ENCODE results near the gene GSG1. TPM values are rescaled to one million over a fixed set of nuclear protein-coding genes. Genes with fewer than 3 reads are reported as not detected.

The GSG1 gene
- total RNA-seq, 1 experiment from 2014 or later = 0.28 TPM

- TF ChIP-seq, protein P1, sequence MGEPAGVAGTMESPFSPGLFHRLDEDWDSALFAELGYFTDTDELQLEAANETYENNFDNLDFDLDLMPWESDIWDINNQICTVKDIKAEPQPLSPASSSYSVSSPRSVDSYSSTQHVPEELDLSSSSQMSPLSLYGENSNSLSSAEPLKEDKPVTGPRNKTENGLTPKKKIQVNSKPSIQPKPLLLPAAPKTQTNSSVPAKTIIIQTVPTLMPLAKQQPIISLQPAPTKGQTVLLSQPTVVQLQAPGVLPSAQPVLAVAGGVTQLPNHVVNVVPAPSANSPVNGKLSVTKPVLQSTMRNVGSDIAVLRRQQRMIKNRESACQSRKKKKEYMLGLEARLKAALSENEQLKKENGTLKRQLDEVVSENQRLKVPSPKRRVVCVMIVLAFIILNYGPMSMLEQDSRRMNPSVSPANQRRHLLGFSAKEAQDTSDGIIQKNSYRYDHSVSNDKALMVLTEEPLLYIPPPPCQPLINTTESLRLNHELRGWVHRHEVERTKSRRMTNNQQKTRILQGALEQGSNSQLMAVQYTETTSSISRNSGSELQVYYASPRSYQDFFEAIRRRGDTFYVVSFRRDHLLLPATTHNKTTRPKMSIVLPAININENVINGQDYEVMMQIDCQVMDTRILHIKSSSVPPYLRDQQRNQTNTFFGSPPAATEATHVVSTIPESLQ (CRISPR knock-in tag; IDR thresholded peaks at IDR 0.05) = no peak
- no peak for TF ChIP-seq RELA (CRISPR knock-in tag; IDR thresholded peaks at IDR 0.05; ENCODE audit: borderline replicate concordance)
- no peak for TF ChIP-seq GTF2I (CRISPR knock-in tag; conservative IDR thresholded peaks at IDR 0.05)
- TF ChIP-seq, protein P2, sequence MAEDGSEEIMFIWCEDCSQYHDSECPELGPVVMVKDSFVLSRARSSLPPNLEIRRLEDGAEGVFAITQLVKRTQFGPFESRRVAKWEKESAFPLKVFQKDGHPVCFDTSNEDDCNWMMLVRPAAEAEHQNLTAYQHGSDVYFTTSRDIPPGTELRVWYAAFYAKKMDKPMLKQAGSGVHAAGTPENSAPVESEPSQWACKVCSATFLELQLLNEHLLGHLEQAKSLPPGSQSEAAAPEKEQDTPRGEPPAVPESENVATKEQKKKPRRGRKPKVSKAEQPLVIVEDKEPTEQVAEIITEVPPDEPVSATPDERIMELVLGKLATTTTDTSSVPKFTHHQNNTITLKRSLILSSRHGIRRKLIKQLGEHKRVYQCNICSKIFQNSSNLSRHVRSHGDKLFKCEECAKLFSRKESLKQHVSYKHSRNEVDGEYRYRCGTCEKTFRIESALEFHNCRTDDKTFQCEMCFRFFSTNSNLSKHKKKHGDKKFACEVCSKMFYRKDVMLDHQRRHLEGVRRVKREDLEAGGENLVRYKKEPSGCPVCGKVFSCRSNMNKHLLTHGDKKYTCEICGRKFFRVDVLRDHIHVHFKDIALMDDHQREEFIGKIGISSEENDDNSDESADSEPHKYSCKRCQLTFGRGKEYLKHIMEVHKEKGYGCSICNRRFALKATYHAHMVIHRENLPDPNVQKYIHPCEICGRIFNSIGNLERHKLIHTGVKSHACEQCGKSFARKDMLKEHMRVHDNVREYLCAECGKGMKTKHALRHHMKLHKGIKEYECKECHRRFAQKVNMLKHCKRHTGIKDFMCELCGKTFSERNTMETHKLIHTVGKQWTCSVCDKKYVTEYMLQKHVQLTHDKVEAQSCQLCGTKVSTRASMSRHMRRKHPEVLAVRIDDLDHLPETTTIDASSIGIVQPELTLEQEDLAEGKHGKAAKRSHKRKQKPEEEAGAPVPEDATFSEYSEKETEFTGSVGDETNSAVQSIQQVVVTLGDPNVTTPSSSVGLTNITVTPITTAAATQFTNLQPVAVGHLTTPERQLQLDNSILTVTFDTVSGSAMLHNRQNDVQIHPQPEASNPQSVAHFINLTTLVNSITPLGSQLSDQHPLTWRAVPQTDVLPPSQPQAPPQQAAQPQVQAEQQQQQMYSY (CRISPR knock-in tag; IDR thresholded peaks at IDR 0.05) = no peak
- no peak for TF ChIP-seq NR1H2 (CRISPR knock-in tag; IDR thresholded peaks at IDR 0.05)
- TF ChIP-seq, protein P3, sequence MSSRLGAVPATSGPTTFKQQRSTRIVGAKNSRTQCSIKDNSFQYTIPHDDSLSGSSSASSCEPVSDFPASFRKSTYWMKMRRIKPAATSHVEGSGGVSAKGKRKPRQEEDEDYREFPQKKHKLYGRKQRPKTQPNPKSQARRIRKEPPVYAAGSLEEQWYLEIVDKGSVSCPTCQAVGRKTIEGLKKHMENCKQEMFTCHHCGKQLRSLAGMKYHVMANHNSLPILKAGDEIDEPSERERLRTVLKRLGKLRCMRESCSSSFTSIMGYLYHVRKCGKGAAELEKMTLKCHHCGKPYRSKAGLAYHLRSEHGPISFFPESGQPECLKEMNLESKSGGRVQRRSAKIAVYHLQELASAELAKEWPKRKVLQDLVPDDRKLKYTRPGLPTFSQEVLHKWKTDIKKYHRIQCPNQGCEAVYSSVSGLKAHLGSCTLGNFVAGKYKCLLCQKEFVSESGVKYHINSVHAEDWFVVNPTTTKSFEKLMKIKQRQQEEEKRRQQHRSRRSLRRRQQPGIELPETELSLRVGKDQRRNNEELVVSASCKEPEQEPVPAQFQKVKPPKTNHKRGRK (CRISPR knock-in tag; IDR thresholded peaks at IDR 0.05; ENCODE audit: borderline replicate concordance) = no peak
- no peak for TF ChIP-seq PRRX2 (CRISPR knock-in tag; IDR thresholded peaks at IDR 0.05)
- no peak for TF ChIP-seq SMAD3 (CRISPR knock-in tag; IDR thresholded peaks at IDR 0.05; ENCODE audit: borderline replicate concordance)
- no peak for TF ChIP-seq EMX1 (CRISPR knock-in tag; IDR thresholded peaks at IDR 0.05)
- no peak for TF ChIP-seq TEAD1 (CRISPR knock-in tag; IDR thresholded peaks at IDR 0.05)
Observed at GRCh38 chr12:13082861-13083260, 20.6 kb downstream of the GSG1 start (continued).

DNA sequence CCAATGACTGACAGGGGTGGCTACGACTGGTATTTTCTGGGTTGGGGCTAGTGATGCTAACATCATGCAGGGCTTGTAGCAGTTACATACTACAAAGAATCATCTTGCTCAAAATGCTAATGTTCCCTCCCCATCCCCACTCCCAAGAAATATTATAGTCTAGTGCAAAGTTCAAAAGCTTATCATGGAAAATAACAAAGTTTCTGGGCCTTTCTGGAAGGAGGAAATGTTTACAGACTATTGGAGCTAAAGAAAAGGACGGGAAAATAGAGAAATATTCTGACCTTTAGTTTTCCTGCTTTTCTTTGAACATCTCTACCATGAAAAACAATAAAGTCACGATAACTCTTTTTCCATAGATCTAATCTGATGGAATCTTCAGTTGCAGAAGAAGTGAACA, 23.2 kb downstream of the GSG1 start:
- Mint-ChIP-seq H3K9me3 (no peaks in the 10 kb centered on the region), H3K4me1 (peaks cover 13% of the 10 kb centered on the region), H3K4me3 (no peak overlapping the region), H3K27ac (no peak overlapping the region; the same call in 1 of the 2 replicates), H3K27me3 (ENCODE audit: low read depth) (no peaks in the 10 kb centered on the region), H3K36me3 (peaks cover 79% of the 10 kb centered on the region)
- TF ChIP-seq, protein P4, sequence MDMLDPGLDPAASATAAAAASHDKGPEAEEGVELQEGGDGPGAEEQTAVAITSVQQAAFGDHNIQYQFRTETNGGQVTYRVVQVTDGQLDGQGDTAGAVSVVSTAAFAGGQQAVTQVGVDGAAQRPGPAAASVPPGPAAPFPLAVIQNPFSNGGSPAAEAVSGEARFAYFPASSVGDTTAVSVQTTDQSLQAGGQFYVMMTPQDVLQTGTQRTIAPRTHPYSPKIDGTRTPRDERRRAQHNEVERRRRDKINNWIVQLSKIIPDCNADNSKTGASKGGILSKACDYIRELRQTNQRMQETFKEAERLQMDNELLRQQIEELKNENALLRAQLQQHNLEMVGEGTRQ (CRISPR knock-in tag; IDR thresholded peaks at IDR 0.05) = no peak
- TF ChIP-seq E2F5 (CRISPR knock-in tag; IDR thresholded peaks at IDR 0.05) (no peak), ZNF121 (CRISPR knock-in tag; IDR thresholded peaks at IDR 0.05) (no peak), MXD4 (CRISPR knock-in tag; IDR thresholded peaks at IDR 0.05; ENCODE audit: borderline replicate concordance) (no peak), MAX (CRISPR knock-in tag; IDR thresholded peaks at IDR 0.05) (no peak), PREB (CRISPR knock-in tag; IDR thresholded peaks at IDR 0.05; ENCODE audit: borderline replicate concordance) (no peak), ZNF219 (CRISPR knock-in tag; IDR thresholded peaks at IDR 0.05; ENCODE audit: borderline replicate concordance) (no peak), PRRX2 (CRISPR knock-in tag; IDR thresholded peaks at IDR 0.05) (no peak), CREM (CRISPR knock-in tag; IDR thresholded peaks at IDR 0.05) (no peak), TP53 (CRISPR knock-in tag; IDR thresholded peaks at IDR 0.05) (no peak), JAZF1 (CRISPR knock-in tag; IDR thresholded peaks at IDR 0.05) (no peak), ESRRA (CRISPR knock-in tag; IDR thresholded peaks at IDR 0.05; ENCODE audit: borderline replicate concordance) (no peak), TEAD4 (CRISPR knock-in tag; IDR thresholded peaks at IDR 0.05) (no peak), MYBL2 (CRISPR knock-in tag; IDR thresholded peaks at IDR 0.05) (no peak), CBFB (CRISPR knock-in tag; IDR thresholded peaks at IDR 0.05; ENCODE audit: low read depth) (no peak), FOXP1 (CRISPR knock-in tag; IDR thresholded peaks at IDR 0.05; ENCODE audit: borderline replicate concordance) (no peak), ZNF423 (CRISPR knock-in tag; IDR thresholded peaks at IDR 0.05) (no peak)
- TF ChIP-seq, protein P5, sequence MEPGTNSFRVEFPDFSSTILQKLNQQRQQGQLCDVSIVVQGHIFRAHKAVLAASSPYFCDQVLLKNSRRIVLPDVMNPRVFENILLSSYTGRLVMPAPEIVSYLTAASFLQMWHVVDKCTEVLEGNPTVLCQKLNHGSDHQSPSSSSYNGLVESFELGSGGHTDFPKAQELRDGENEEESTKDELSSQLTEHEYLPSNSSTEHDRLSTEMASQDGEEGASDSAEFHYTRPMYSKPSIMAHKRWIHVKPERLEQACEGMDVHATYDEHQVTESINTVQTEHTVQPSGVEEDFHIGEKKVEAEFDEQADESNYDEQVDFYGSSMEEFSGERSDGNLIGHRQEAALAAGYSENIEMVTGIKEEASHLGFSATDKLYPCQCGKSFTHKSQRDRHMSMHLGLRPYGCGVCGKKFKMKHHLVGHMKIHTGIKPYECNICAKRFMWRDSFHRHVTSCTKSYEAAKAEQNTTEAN (CRISPR knock-in tag; IDR thresholded peaks at IDR 0.05) = no peak
- ATAC-seq = no peak
- ChIA-PET POLR2A (no interaction called here), CTCF (interaction anchor here (0.9 to 2.0 kb wide), 17 partner anchors 9 to 488 kb away, joined by 3 to 40 read pairs (median 5); partner anchors contain the start of gene FAM234B)
- DNase-seq (ENCODE audit: low spot score) = no peak

Measured in WTC11 (cell line).